IMR-90 (cell line): ENCODE data around the gene MED26. TPM values are rescaled to one million over a fixed set of nuclear protein-coding genes. Genes with fewer than 3 reads are reported as not detected.

Experiments
- ATAC-seq: fragments of 200-7000 bp; cut with Tn5 transposase; 2 replicates; pipeline ENCODE4 v1.9.1; 2020; ENCODE audit warnings: low read depth, mild to moderate bottlenecking, moderate library complexity
- BruUV-seq: library from RNA; stranded (reverse); fragments of 400-500 nt; replicated peaks from 2 replicates; lab custom pipeline; 2021; lab: Mats Ljungman, UMichigan
- CTCF ChIA-PET: fragments of 300-600 bp; formaldehyde crosslinking; extraction: SDS; loops from one replicate; lab custom pipeline; 2021; ENCODE audit warnings: antibody characterized with exemption; lab: Yijun Ruan, JAX
- POLR2A ChIA-PET: fragments of 300-600 bp; sonication (Branson Sonifier 250); formaldehyde crosslinking; loops from one replicate; lab custom pipeline; 2022; ENCODE audit warnings: antibody characterized with exemption; ENCODE audit not compliant: unreplicated experiment; lab: Charles Lee
- DNase-seq: peaks from one replicate; pipeline ENCODE4 v3.0.0; 2013
- H2AFZ ChIP-seq: replicated peaks from 2 replicates; pipeline ENCODE3; 2013; ENCODE audit warnings: low read length, mild to moderate bottlenecking; ENCODE audit not compliant: poor library complexity
- H2AK5ac ChIP-seq: 2 replicates; pipeline ENCODE4 v1.6.1; 2013; ENCODE audit warnings: low read depth, low read length, inconsistent platforms
- H2AK9ac ChIP-seq: replicated peaks from 2 replicates; pipeline ENCODE3; 2013; ENCODE audit warnings: mild to moderate bottlenecking, low read depth, low read length, moderate library complexity; ENCODE audit not compliant: poor library complexity
- H2BK120ac ChIP-seq: 2 replicates; pipeline ENCODE4 v1.6.1; 2013; ENCODE audit warnings: low read depth, low read length, inconsistent platforms
- H2BK15ac ChIP-seq: 3 replicates; pipeline ENCODE4 v1.6.1; 2013; ENCODE audit warnings: low read depth, low read length, inconsistent platforms
- H2BK20ac ChIP-seq: 2 replicates; pipeline ENCODE4 v1.6.1; 2013; ENCODE audit warnings: low read depth, mild to moderate bottlenecking, inconsistent platforms, low read length, moderate library complexity
- H2BK5ac ChIP-seq: 2 replicates; pipeline ENCODE4 v1.6.1; 2013; ENCODE audit warnings: mild to moderate bottlenecking, low read depth, low read length, inconsistent platforms; ENCODE audit not compliant: poor library complexity, severe bottlenecking
- H3K14ac ChIP-seq: replicated peaks from 2 replicates; pipeline ENCODE4 v1.6.1; 2013; ENCODE audit warnings: low read depth, low read length, inconsistent platforms
- H3K18ac ChIP-seq: 2 replicates; pipeline ENCODE4 v1.6.1; 2013; ENCODE audit warnings: low read depth, low read length, control low read depth
- H3K23ac ChIP-seq: 2 replicates; pipeline ENCODE4 v1.6.1; 2013; ENCODE audit warnings: low read depth, low read length, inconsistent platforms
- H3K27ac ChIP-seq: 2 replicates; pipeline ENCODE4 v1.5.1; 2013; ENCODE audit warnings: mild to moderate bottlenecking, control low read depth, low read length; ENCODE audit not compliant: insufficient read depth
- H3K27me3 ChIP-seq: 2 replicates; pipeline ENCODE4 v1.6.1; 2013; ENCODE audit warnings: low read length; ENCODE audit not compliant: control insufficient read depth, insufficient read depth
- H3K36me3 ChIP-seq: 2 replicates; pipeline ENCODE4 v1.6.1; 2013; ENCODE audit warnings: low read length, mixed read lengths; ENCODE audit not compliant: control insufficient read depth, insufficient read depth
- H3K4ac ChIP-seq: 2 replicates; pipeline ENCODE4 v1.6.1; 2013; ENCODE audit warnings: low read depth, low read length, inconsistent platforms
- H3K4me1 ChIP-seq: 2 replicates; pipeline ENCODE4 v1.6.1; 2013; ENCODE audit warnings: low read length, mixed read lengths; ENCODE audit not compliant: control insufficient read depth, insufficient read depth
- H3K4me2 ChIP-seq: 2 replicates; pipeline ENCODE4 v1.6.1; 2013; ENCODE audit warnings: low read depth, mild to moderate bottlenecking, control low read depth, low read length, moderate library complexity
- H3K4me3 ChIP-seq: 2 replicates; pipeline ENCODE4 v1.5.1; 2013; ENCODE audit warnings: low read depth, mild to moderate bottlenecking, control low read depth, low read length, moderate library complexity; ENCODE audit not compliant: insufficient read depth
- H3K56ac ChIP-seq: 2 replicates; pipeline ENCODE4 v1.6.1; 2013; ENCODE audit warnings: low read length, inconsistent platforms; ENCODE audit not compliant: insufficient read depth; ENCODE audit errors: extremely low read depth
- H3K79me1 ChIP-seq, 2 experiments: 2 replicates each; pipeline ENCODE4 v1.6.1; 2013; ENCODE audit warnings: low read length in 2 of 2, inconsistent platforms in 1 of 2, low read depth in 1 of 2
- H3K9ac ChIP-seq: 2 replicates; pipeline ENCODE4 v1.6.1; 2013; ENCODE audit warnings: low read depth, low read length, control low read depth
- H3K9me1 ChIP-seq: 2 replicates; pipeline ENCODE4 v1.6.1; 2013; ENCODE audit warnings: low read length, inconsistent platforms; ENCODE audit not compliant: insufficient read depth
- H3K9me3 ChIP-seq: 2 replicates; pipeline ENCODE4 v1.6.1; 2013; ENCODE audit warnings: low read length; ENCODE audit not compliant: control insufficient read depth, insufficient read depth
- H4K20me1 ChIP-seq: 2 replicates; pipeline ENCODE4 v1.6.1; 2013; ENCODE audit warnings: low read length, inconsistent platforms; ENCODE audit not compliant: insufficient read depth
- H4K5ac ChIP-seq: 2 replicates; pipeline ENCODE4 v1.6.1; 2013; ENCODE audit warnings: mild to moderate bottlenecking, low read depth, low read length, control low read depth
- H4K8ac ChIP-seq, 2 experiments: 2 replicates each; pipeline ENCODE4 v1.6.1; 2013; ENCODE audit warnings: low read depth in 2 of 2, low read length in 2 of 2, control low read depth in 1 of 2, inconsistent platforms in 1 of 2
- H4K91ac ChIP-seq: 2 replicates; pipeline ENCODE4 v1.6.1; 2013; ENCODE audit warnings: low read depth, low read length, inconsistent platforms; ENCODE audit not compliant: insufficient read depth
- ELK1 ChIP-seq: fragments of 150-350 bp; IDR thresholded peaks from 2 replicates; pipeline ENCODE4 v1.6.1; 2016; ENCODE audit warnings: low read depth, mild to moderate bottlenecking, low read length, moderate library complexity, borderline replicate concordance
- WGBS, 2 experiments: methylation state at CpG; one replicate each; pipeline versions ENCODE4 v1.1.5 to v1.1.7; 2013; ENCODE audit warnings: missing lambda C conversion rate in 2 of 2; ENCODE audit not compliant: insufficient read length in 1 of 2; ENCODE audit errors: extremely low coverage in 2 of 2; 5-methylcytosine and 5-hydroxymethylcytosine counted together
- dilution Hi-C: fragments of 300-500 bp; cut with HindIII; formaldehyde crosslinking; loops from one replicate; pipeline ENCODE4 v1.14.3; 2018; ENCODE audit warnings: low sequenced_read_pairs; ENCODE audit not compliant: unreplicated experiment
- in situ Hi-C: fragments of 300-500 bp; cut with MboI; formaldehyde crosslinking; loops from 3 replicates; pipeline ENCODE4 v1.14.3; 2019; ENCODE audit warnings: low sequenced_read_pairs, inconsistent platforms, mixed read lengths
- intact Hi-C: fragments of 100-400 bp; cut with micrococcal nuclease; formaldehyde crosslinking; loops from 2 replicates; pipeline ENCODE4 v1.10.0; 2022
- polyA plus RNA-seq, 3 experiments: library from polyadenylated mRNA; depleted of rRNA; stranded (reverse); fragments of >200 nt; gene quantifications; 2 replicates each; pipeline ENCODE4 v1.2.3, GENCODE V29; 2012; ENCODE audit warnings: low replicate concordance in 1 of 3
- total RNA-seq: library from RNA; depleted of rRNA; stranded (reverse); fragments of >200 nt; gene quantifications from 2 replicates; pipeline ENCODE4 v1.2.3, GENCODE V29; 2012

The MED26 gene
- total and polyA plus RNA-seq, 2 of the 4 experiments (the other 2 are of a cell fraction), result 2.0 to 4.0 TPM

GRCh38 chr19:16598848-16599247 is 29.2 kb downstream of the MED26 start:
- ChIA-PET POLR2A (no interaction called here), CTCF (no interaction called here)
- no peak overlapping the region for H2AFZ ChIP-seq
- BruUV-seq, result no TSS peak
- peaks cover 27 to 96% of the 10 kb centered on the region in 2 experiments for H3K79me1 ChIP-seq
- H2BK20ac ChIP-seq, result no peak overlapping the region
- H4K5ac ChIP-seq, result no peak overlapping the region
- H3K4ac ChIP-seq, result no peak overlapping the region
- H3K18ac ChIP-seq, result no peak overlapping the region
- DNase-seq (no peak), ATAC-seq (no peak; the same call in 1 of the 2 replicates)
- no peak overlapping the region for H2AK9ac ChIP-seq
- intact Hi-C loops (no loop called here), in situ Hi-C loops (no loop called here), dilution Hi-C loops (no loop called here)
- H3K23ac ChIP-seq, result no peak overlapping the region
- H3K56ac ChIP-seq, result no peak overlapping the region
- H3K9me1 ChIP-seq, result peaks cover 49% of the 10 kb centered on the region
- no peaks in the 10 kb centered on the region for H3K9me3 ChIP-seq
- H3K4me3 ChIP-seq, result no peak overlapping the region
- no peak overlapping the region for H2BK120ac ChIP-seq
- no peak overlapping the region for H3K27ac ChIP-seq
- no peaks in the 10 kb centered on the region for H3K36me3 ChIP-seq
- no peak overlapping the region for H2BK5ac ChIP-seq
- H3K9ac ChIP-seq, result no peak overlapping the region
- H4K20me1 ChIP-seq, result peaks cover 100% of the 10 kb centered on the region
- H3K4me1 ChIP-seq, result no peaks in the 10 kb centered on the region; the same call in 1 of the 2 replicates
- H3K27me3 ChIP-seq, result no peaks in the 10 kb centered on the region
- no peak overlapping the region for H3K14ac ChIP-seq
- H4K8ac ChIP-seq, result no peak overlapping the region
- no peak for TF ChIP-seq ELK1
- WGBS, 2 experiments, result 100% methylated on average over 1 of the region's 4 CpGs; no CpG with 5 or more reads in 1 of the 2 experiments
- no peak overlapping the region for H3K4me2 ChIP-seq
- no peak overlapping the region for H4K91ac ChIP-seq
- H2AK5ac ChIP-seq, result no peak overlapping the region
- H2BK15ac ChIP-seq, result no peak overlapping the region
